ENCODE data around the gene ATP8B3. TPM values are rescaled to one million over a fixed set of nuclear protein-coding genes. Genes with fewer than 3 reads are reported as not detected.

The ATP8B3 gene
- total and polyA plus RNA-seq, 9 of the 15 experiments (the other 6 are each of a cell fraction or from before 2014, with no cell fraction given): 1.2 to 12.3 (median 3.8) TPM

DNA sequence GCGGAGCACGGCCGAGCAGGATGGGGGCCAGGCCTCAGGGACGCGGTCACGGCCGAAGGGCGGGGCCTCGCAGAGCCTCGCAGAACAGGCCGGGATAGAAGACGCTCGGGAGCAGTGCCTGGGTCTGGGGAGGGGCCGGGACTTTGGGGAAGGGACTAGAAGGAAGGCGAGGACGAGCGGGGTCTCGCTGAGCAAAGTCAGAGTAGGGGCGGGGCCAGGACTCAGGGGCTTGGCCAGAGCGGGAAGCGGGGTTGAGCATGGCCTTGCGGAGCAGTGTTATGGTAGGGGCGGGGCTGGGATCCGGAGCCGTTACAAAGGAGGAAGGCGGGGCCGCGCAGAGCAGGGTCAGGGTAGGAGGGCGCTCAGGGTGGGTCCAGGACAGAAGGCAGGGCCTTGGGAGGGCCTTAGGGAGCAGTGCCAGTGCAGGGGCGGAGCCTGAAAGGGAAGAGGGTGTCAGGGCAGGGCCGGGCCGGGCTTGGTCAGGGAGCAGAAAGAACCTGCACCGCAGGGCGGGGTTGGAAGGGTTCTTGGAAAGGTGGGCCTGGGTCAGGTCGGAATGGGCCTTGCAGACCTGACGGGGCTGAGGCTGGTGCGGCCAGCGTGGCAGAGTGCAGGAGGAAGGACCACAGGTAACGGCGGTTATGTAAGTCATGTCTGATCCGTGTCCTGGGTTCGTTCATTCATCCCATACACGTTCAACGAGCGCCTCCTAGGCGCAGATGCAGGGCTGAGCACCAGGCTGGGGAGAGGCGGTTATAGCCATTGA lies 533 bp upstream of the ATP8B3 start (continued):
- no peak for TF ChIP-seq NR2C2 (CRISPR knock-in tag; IDR thresholded peaks at IDR 0.05)
- TF ChIP-seq NR2C2 (tag; IDR thresholded peaks at IDR 0.05): no peak; the same call in 1 of the 2 replicates
- TF ChIP-seq, protein P1, sequence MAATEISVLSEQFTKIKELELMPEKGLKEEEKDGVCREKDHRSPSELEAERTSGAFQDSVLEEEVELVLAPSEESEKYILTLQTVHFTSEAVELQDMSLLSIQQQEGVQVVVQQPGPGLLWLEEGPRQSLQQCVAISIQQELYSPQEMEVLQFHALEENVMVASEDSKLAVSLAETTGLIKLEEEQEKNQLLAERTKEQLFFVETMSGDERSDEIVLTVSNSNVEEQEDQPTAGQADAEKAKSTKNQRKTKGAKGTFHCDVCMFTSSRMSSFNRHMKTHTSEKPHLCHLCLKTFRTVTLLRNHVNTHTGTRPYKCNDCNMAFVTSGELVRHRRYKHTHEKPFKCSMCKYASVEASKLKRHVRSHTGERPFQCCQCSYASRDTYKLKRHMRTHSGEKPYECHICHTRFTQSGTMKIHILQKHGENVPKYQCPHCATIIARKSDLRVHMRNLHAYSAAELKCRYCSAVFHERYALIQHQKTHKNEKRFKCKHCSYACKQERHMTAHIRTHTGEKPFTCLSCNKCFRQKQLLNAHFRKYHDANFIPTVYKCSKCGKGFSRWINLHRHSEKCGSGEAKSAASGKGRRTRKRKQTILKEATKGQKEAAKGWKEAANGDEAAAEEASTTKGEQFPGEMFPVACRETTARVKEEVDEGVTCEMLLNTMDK (IDR thresholded peaks at IDR 0.05; ENCODE audit: borderline replicate concordance, insufficient read depth, low read depth, low read length, poor library complexity, severe bottlenecking): no peak
- TF ChIP-seq XRCC3 (IDR thresholded peaks at IDR 0.05): no peak
- no peak for TF ChIP-seq SMAD3 (CRISPR knock-in tag; conservative IDR thresholded peaks at IDR 0.05)
- no peak for TF ChIP-seq ZNF184 (CRISPR knock-in tag; IDR thresholded peaks at IDR 0.05)
- no peak for TF ChIP-seq ZNF316 (IDR thresholded peaks at IDR 0.05)
- TF ChIP-seq, protein P2, sequence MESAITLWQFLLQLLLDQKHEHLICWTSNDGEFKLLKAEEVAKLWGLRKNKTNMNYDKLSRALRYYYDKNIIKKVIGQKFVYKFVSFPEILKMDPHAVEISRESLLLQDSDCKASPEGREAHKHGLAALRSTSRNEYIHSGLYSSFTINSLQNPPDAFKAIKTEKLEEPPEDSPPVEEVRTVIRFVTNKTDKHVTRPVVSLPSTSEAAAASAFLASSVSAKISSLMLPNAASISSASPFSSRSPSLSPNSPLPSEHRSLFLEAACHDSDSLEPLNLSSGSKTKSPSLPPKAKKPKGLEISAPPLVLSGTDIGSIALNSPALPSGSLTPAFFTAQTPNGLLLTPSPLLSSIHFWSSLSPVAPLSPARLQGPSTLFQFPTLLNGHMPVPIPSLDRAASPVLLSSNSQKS (CRISPR knock-in tag; IDR thresholded peaks at IDR 0.05): no peak
- TF ChIP-seq, protein P3, sequence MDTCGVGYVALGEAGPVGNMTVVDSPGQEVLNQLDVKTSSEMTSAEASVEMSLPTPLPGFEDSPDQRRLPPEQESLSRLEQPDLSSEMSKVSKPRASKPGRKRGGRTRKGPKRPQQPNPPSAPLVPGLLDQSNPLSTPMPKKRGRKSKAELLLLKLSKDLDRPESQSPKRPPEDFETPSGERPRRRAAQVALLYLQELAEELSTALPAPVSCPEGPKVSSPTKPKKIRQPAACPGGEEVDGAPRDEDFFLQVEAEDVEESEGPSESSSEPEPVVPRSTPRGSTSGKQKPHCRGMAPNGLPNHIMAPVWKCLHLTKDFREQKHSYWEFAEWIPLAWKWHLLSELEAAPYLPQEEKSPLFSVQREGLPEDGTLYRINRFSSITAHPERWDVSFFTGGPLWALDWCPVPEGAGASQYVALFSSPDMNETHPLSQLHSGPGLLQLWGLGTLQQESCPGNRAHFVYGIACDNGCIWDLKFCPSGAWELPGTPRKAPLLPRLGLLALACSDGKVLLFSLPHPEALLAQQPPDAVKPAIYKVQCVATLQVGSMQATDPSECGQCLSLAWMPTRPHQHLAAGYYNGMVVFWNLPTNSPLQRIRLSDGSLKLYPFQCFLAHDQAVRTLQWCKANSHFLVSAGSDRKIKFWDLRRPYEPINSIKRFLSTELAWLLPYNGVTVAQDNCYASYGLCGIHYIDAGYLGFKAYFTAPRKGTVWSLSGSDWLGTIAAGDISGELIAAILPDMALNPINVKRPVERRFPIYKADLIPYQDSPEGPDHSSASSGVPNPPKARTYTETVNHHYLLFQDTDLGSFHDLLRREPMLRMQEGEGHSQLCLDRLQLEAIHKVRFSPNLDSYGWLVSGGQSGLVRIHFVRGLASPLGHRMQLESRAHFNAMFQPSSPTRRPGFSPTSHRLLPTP (IDR thresholded peaks at IDR 0.05; ENCODE audit: borderline replicate concordance, extremely low read depth, insufficient read length): no peak
- TF ChIP-seq CBX8 (IDR thresholded peaks at IDR 0.05; ENCODE audit: borderline replicate concordance, extremely low read depth, low read depth, low read length, poor library complexity, severe bottlenecking): no peak
- peak; percentile 91 for TF ChIP-seq ZBTB7A (IDR thresholded peaks at IDR 0.05; ENCODE audit: borderline replicate concordance, control insufficient read depth, low read depth, low read length)
- TF ChIP-seq MCM5 (IDR thresholded peaks at IDR 0.05; ENCODE audit: low read depth): no peak
- TF ChIP-seq PHF21A (IDR thresholded peaks at IDR 0.05; ENCODE audit: borderline replicate concordance, low read depth): no peak
- TF ChIP-seq KDM2B (CRISPR knock-in tag; IDR thresholded peaks at IDR 0.05): no peak
- TF ChIP-seq ZKSCAN8 (CRISPR knock-in tag; IDR thresholded peaks at IDR 0.05): no peak
- TF ChIP-seq, protein P4, sequence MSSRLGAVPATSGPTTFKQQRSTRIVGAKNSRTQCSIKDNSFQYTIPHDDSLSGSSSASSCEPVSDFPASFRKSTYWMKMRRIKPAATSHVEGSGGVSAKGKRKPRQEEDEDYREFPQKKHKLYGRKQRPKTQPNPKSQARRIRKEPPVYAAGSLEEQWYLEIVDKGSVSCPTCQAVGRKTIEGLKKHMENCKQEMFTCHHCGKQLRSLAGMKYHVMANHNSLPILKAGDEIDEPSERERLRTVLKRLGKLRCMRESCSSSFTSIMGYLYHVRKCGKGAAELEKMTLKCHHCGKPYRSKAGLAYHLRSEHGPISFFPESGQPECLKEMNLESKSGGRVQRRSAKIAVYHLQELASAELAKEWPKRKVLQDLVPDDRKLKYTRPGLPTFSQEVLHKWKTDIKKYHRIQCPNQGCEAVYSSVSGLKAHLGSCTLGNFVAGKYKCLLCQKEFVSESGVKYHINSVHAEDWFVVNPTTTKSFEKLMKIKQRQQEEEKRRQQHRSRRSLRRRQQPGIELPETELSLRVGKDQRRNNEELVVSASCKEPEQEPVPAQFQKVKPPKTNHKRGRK (tag; IDR thresholded peaks at IDR 0.05): no peak
- TF ChIP-seq, protein P5, sequence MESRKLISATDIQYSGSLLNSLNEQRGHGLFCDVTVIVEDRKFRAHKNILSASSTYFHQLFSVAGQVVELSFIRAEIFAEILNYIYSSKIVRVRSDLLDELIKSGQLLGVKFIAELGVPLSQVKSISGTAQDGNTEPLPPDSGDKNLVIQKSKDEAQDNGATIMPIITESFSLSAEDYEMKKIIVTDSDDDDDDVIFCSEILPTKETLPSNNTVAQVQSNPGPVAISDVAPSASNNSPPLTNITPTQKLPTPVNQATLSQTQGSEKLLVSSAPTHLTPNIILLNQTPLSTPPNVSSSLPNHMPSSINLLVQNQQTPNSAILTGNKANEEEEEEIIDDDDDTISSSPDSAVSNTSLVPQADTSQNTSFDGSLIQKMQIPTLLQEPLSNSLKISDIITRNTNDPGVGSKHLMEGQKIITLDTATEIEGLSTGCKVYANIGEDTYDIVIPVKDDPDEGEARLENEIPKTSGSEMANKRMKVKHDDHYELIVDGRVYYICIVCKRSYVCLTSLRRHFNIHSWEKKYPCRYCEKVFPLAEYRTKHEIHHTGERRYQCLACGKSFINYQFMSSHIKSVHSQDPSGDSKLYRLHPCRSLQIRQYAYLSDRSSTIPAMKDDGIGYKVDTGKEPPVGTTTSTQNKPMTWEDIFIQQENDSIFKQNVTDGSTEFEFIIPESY (CRISPR knock-in tag; IDR thresholded peaks at IDR 0.05): 0 out of 2 replicates have a peak, but pooled peaks have one; percentile 51
